Measurements from ENCODE around the gene IMMP2L. TPM values are rescaled to one million over a fixed set of nuclear protein-coding genes. Genes with fewer than 3 reads are reported as not detected.

The IMMP2L gene
- polyA plus RNA-seq, 1 of the 3 experiments (the other 2 are of a cell fraction), result 10.7 TPM

DNA sequence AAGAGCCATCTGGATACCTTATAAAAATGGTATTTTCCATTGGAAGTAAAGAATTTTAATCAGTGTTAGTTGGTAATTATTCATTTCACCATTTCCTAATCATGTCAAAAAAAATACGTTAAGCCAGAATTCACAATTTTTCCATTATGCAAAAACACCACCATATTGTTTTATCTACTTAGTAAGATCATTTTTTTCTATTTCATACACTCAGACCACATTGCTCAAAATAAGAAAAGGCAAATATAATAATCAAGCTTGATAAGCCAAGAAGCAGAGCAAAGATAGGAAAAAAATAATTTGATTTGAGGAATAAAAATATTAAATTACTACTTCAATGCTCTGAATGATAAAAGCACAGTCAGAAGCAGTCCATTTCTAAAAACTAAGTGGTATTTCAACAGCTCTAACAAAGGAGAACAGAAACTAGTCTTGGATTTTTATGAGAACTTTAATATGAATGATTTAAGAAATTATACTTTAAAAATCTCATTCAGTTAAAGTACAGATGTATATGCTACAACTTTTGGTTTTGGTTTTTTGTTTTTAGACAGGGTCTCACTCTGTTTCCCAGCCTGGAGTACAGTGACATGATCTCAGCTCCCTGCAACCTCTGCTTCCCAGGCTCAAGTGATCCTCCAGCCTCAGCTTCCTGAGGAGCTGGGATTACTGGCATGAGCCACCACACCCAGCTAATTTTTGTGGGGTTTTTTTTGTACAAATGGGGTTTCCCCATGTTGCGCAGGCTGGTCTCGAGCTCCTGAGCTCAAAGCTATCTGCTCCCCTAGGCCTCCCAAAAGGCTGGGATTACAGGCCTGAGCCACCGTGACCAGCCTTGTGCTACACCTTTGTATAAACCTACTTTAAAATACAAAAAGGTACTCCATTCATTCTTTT lies 424.7 kb downstream of the IMMP2L start:
- Histone ChIP-seq H4K20me1 (ENCODE audit: insufficient read depth) (no peaks in the 10 kb centered on the region), H3K9me2 (no peaks in the 10 kb centered on the region), H3F3A (replicated peaks; ENCODE audit: insufficient read depth) (peaks cover 18% of the 10 kb centered on the region), H3K4me3 (ENCODE audit: low read depth in 2 of 2, low read length in 1 of 2) (no peak overlapping the region), H3K36me3 (replicated peaks in 1 of 2; ENCODE audit: control insufficient read depth in 1 of 2, insufficient read depth in 2 of 2, low read length in 1 of 2) (no peaks in the 10 kb centered on the region), H3K4me1 (ENCODE audit: control insufficient read depth in 1 of 2, insufficient read depth in 2 of 2, low read depth in 1 of 2, low read length in 1 of 2) (peaks cover 19 to 34% of the 10 kb centered on the region in 2 experiments; a peak in 3 of 4 replicates), H3K27ac (ENCODE audit: low read depth in 2 of 2, low read length in 1 of 2) (peak overlapping the region; percentile 77 to 93), H3K4me2 (peak overlapping the region; percentile 49), H3K79me2 (ENCODE audit: insufficient read depth) (no peaks in the 10 kb centered on the region), H2AFZ (ENCODE audit: low read depth) (peak overlapping the region; percentile 27; the same call in 1 of the 2 replicates), H3K9me3 (no peaks in the 10 kb centered on the region), H3K9ac (peak overlapping the region; percentile 31; the same call in 1 of the 2 replicates), H3K27me3 (ENCODE audit: insufficient read depth) (no peaks in the 10 kb centered on the region)
- DNase-seq, result no peak
- WGBS (ENCODE audit: low lambda C conversion rate), result 55% methylated on average over 4 of the region's 4 CpGs
- TF ChIP-seq NRF1 (IDR thresholded peaks at IDR 0.05; ENCODE audit: low read depth, low read length) (no peak), JUND (IDR thresholded peaks at IDR 0.05) (no peak), GATA2 (CRISPR knock-in tag; IDR thresholded peaks at IDR 0.05) (peak; percentile 61), MEF2A (IDR thresholded peaks at IDR 0.05; ENCODE audit: borderline replicate concordance, low read depth) (no peak), RFX5 (IDR thresholded peaks at IDR 0.05; ENCODE audit: low read length) (no peak), POLR2AphosphoS5 (IDR thresholded peaks at IDR 0.05; ENCODE audit: low read depth, low read length) (peak; percentile 21; the same call in 1 of the 2 replicates), EZH2phosphoT487 (IDR thresholded peaks at IDR 0.05; ENCODE audit: borderline replicate concordance, low read depth) (no peak), TEAD4 (IDR thresholded peaks at IDR 0.05; ENCODE audit: borderline replicate concordance, insufficient read depth) (no peak), EP300 (IDR thresholded peaks at IDR 0.05; ENCODE audit: borderline replicate concordance in 1 of 2, low read depth in 1 of 2, low read length in 1 of 2) (peak in 1 of 2 experiments; percentile 72; a peak in 2 of 4 replicates), GABPA (IDR thresholded peaks at IDR 0.05; ENCODE audit: low read depth) (no peak), FOXM1 (IDR thresholded peaks at IDR 0.05; ENCODE audit: low read depth) (no peak), YY1 (IDR thresholded peaks at IDR 0.05; ENCODE audit: low read depth) (no peak), TCF12 (IDR thresholded peaks at IDR 0.05) (no peak)
- TF ChIP-seq, protein P1, sequence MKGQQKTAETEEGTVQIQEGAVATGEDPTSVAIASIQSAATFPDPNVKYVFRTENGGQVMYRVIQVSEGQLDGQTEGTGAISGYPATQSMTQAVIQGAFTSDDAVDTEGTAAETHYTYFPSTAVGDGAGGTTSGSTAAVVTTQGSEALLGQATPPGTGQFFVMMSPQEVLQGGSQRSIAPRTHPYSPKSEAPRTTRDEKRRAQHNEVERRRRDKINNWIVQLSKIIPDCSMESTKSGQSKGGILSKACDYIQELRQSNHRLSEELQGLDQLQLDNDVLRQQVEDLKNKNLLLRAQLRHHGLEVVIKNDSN (IDR thresholded peaks at IDR 0.05; ENCODE audit: borderline replicate concordance, low read depth), result no peak
- TF ChIP-seq, protein P2, sequence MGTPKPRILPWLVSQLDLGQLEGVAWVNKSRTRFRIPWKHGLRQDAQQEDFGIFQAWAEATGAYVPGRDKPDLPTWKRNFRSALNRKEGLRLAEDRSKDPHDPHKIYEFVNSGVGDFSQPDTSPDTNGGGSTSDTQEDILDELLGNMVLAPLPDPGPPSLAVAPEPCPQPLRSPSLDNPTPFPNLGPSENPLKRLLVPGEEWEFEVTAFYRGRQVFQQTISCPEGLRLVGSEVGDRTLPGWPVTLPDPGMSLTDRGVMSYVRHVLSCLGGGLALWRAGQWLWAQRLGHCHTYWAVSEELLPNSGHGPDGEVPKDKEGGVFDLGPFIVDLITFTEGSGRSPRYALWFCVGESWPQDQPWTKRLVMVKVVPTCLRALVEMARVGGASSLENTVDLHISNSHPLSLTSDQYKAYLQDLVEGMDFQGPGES (IDR thresholded peaks at IDR 0.05; ENCODE audit: low read depth, low read length), result no peak
- TF ChIP-seq, protein P3, sequence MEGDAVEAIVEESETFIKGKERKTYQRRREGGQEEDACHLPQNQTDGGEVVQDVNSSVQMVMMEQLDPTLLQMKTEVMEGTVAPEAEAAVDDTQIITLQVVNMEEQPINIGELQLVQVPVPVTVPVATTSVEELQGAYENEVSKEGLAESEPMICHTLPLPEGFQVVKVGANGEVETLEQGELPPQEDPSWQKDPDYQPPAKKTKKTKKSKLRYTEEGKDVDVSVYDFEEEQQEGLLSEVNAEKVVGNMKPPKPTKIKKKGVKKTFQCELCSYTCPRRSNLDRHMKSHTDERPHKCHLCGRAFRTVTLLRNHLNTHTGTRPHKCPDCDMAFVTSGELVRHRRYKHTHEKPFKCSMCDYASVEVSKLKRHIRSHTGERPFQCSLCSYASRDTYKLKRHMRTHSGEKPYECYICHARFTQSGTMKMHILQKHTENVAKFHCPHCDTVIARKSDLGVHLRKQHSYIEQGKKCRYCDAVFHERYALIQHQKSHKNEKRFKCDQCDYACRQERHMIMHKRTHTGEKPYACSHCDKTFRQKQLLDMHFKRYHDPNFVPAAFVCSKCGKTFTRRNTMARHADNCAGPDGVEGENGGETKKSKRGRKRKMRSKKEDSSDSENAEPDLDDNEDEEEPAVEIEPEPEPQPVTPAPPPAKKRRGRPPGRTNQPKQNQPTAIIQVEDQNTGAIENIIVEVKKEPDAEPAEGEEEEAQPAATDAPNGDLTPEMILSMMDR (IDR thresholded peaks at IDR 0.05), result no peak
- TF ChIP-seq, protein P4, sequence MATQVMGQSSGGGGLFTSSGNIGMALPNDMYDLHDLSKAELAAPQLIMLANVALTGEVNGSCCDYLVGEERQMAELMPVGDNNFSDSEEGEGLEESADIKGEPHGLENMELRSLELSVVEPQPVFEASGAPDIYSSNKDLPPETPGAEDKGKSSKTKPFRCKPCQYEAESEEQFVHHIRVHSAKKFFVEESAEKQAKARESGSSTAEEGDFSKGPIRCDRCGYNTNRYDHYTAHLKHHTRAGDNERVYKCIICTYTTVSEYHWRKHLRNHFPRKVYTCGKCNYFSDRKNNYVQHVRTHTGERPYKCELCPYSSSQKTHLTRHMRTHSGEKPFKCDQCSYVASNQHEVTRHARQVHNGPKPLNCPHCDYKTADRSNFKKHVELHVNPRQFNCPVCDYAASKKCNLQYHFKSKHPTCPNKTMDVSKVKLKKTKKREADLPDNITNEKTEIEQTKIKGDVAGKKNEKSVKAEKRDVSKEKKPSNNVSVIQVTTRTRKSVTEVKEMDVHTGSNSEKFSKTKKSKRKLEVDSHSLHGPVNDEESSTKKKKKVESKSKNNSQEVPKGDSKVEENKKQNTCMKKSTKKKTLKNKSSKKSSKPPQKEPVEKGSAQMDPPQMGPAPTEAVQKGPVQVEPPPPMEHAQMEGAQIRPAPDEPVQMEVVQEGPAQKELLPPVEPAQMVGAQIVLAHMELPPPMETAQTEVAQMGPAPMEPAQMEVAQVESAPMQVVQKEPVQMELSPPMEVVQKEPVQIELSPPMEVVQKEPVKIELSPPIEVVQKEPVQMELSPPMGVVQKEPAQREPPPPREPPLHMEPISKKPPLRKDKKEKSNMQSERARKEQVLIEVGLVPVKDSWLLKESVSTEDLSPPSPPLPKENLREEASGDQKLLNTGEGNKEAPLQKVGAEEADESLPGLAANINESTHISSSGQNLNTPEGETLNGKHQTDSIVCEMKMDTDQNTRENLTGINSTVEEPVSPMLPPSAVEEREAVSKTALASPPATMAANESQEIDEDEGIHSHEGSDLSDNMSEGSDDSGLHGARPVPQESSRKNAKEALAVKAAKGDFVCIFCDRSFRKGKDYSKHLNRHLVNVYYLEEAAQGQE (IDR thresholded peaks at IDR 0.05; ENCODE audit: low read depth, low read length), result no peak
- ChIA-PET POLR2A (no interaction called here), CTCF (interaction anchor here (0.7 to 1.9 kb wide), 4 partner anchors 11 to 604 kb away, joined by 3 to 8 read pairs (median 3); no protein-coding TSS in a partner anchor)

Measured in SK-N-SH (cell line).